H9 (cell line): Measurements from ENCODE around the gene RELB. TPM values are rescaled to one million over a fixed set of nuclear protein-coding genes. Genes with fewer than 3 reads are reported as not detected.

ENCODE experiments used
- DNase-seq: peaks from one replicate; pipeline ENCODE4 v3.0.0-alpha.2; 2017
- H2AFZ ChIP-seq: one replicate; pipeline ENCODE4 v1.6.1; 2013; ENCODE audit warnings: mild to moderate bottlenecking, low read length, control low read depth, moderate library complexity
- H2AK5ac ChIP-seq: 2 replicates; pipeline ENCODE4 v1.6.1; 2013; ENCODE audit warnings: low read length, control low read depth, mixed read lengths; ENCODE audit not compliant: insufficient read length
- H2BK120ac ChIP-seq: one replicate; pipeline ENCODE4 v1.6.1; 2013; ENCODE audit warnings: low read depth, mild to moderate bottlenecking, low read length, control low read depth, inconsistent platforms; ENCODE audit not compliant: poor library complexity, severe bottlenecking
- H2BK12ac ChIP-seq: 2 replicates; pipeline ENCODE4 v1.6.1; 2013; ENCODE audit warnings: low read length, control low read depth, mixed read lengths, low read depth; ENCODE audit not compliant: insufficient read length
- H2BK15ac ChIP-seq: 2 replicates; pipeline ENCODE4 v1.6.1; 2013; ENCODE audit warnings: low read depth, low read length, control low read depth
- H2BK20ac ChIP-seq: one replicate; pipeline ENCODE4 v1.6.1; 2013; ENCODE audit warnings: low read depth, mild to moderate bottlenecking, low read length, control low read depth, inconsistent platforms; ENCODE audit not compliant: poor library complexity, severe bottlenecking
- H2BK5ac ChIP-seq: 2 replicates; pipeline ENCODE4 v1.6.1; 2013; ENCODE audit warnings: low read length, control low read depth, mixed read lengths; ENCODE audit not compliant: insufficient read length
- H3K14ac ChIP-seq: 2 replicates; pipeline ENCODE4 v1.6.1; 2013; ENCODE audit warnings: low read length, control low read depth; ENCODE audit not compliant: insufficient read depth
- H3K18ac ChIP-seq: 2 replicates; pipeline ENCODE4 v1.6.1; 2013; ENCODE audit warnings: low read depth, mild to moderate bottlenecking, mixed read lengths, low read length, control low read depth; ENCODE audit not compliant: insufficient read length
- H3K23ac ChIP-seq: 2 replicates; pipeline ENCODE4 v1.6.1; 2013; ENCODE audit warnings: low read length, control low read depth, mixed read lengths, low read depth; ENCODE audit not compliant: insufficient read length
- H3K23me2 ChIP-seq: 2 replicates; pipeline ENCODE4 v1.6.1; 2013; ENCODE audit warnings: low read depth, mild to moderate bottlenecking, mixed read lengths, low read length, control low read depth; ENCODE audit not compliant: insufficient read length, poor library complexity, severe bottlenecking
- H3K27ac ChIP-seq: 2 replicates; pipeline ENCODE4 v1.5.1; 2013; ENCODE audit warnings: low read length, control low read depth, mixed read lengths, low read depth; ENCODE audit not compliant: insufficient read length
- H3K27me3 ChIP-seq: 2 replicates; pipeline ENCODE4 v1.6.1; 2013; ENCODE audit warnings: low read length, control low read depth, inconsistent platforms; ENCODE audit not compliant: insufficient read depth
- H3K4ac ChIP-seq: 2 replicates; pipeline ENCODE4 v1.6.1; 2013; ENCODE audit warnings: low read depth, mild to moderate bottlenecking, control low read depth, inconsistent platforms, low read length, moderate library complexity
- H3K4me1 ChIP-seq: 2 replicates; pipeline ENCODE4 v1.6.1; 2013; ENCODE audit warnings: low read length, control low read depth, inconsistent platforms; ENCODE audit not compliant: insufficient read depth
- H3K4me2 ChIP-seq: 2 replicates; pipeline ENCODE4 v1.6.1; 2013; ENCODE audit warnings: low read length, control low read depth, mixed read lengths; ENCODE audit not compliant: insufficient read length, insufficient read depth
- H3K56ac ChIP-seq: 2 replicates; pipeline ENCODE4 v1.6.1; 2013; ENCODE audit warnings: low read depth, mild to moderate bottlenecking, mixed read lengths, low read length, control low read depth; ENCODE audit not compliant: insufficient read length
- H3K79me1 ChIP-seq: 2 replicates; pipeline ENCODE4 v1.6.1; 2013; ENCODE audit warnings: low read depth, mild to moderate bottlenecking, moderate library complexity, low read length, control low read depth, inconsistent platforms; ENCODE audit not compliant: insufficient read depth, poor library complexity, severe bottlenecking
- H3K79me2 ChIP-seq: 2 replicates; pipeline ENCODE4 v1.6.1; 2013; ENCODE audit warnings: low read length, control low read depth, inconsistent platforms; ENCODE audit not compliant: insufficient read depth
- H3K9ac ChIP-seq: 2 replicates; pipeline ENCODE4 v1.6.1; 2013; ENCODE audit warnings: low read length, control low read depth, mixed read lengths; ENCODE audit not compliant: insufficient read length; ENCODE audit errors: extremely low read depth
- H3K9me3 ChIP-seq: one replicate; pipeline ENCODE4 v1.6.1; 2013; ENCODE audit warnings: low read depth, low read length, inconsistent platforms; ENCODE audit not compliant: control insufficient read depth
- H3T11ph ChIP-seq: one replicate; pipeline ENCODE4 v1.6.1; 2013; ENCODE audit warnings: mild to moderate bottlenecking, low read length, control low read depth, inconsistent platforms
- H4K20me1 ChIP-seq: one replicate; pipeline ENCODE4 v1.6.1; 2013; ENCODE audit not compliant: control insufficient read depth, insufficient read length, insufficient read depth
- H4K5ac ChIP-seq: 2 replicates; pipeline ENCODE4 v1.6.1; 2013; ENCODE audit warnings: low read depth, mild to moderate bottlenecking, mixed read lengths, low read length, control low read depth; ENCODE audit not compliant: insufficient read length
- H4K8ac ChIP-seq: replicated peaks from 2 replicates; pipeline ENCODE4 v1.6.1; 2013; ENCODE audit warnings: low read length, control low read depth, mixed read lengths, low read depth; ENCODE audit not compliant: insufficient read length
- H4K91ac ChIP-seq: 2 replicates; pipeline ENCODE4 v1.6.1; 2013; ENCODE audit warnings: low read depth, mild to moderate bottlenecking, moderate library complexity, mixed read lengths, low read length, control low read depth; ENCODE audit not compliant: insufficient read length
- H3K27ac Mint-ChIP-seq, 3 experiments: 2 replicates in 2 of 3; 3 replicates in 1 of 3; pipeline ENCODE4 v1.8.0; 2020 to 2021; ENCODE audit warnings: mixed read lengths in 3 of 3, mild to moderate bottlenecking in 1 of 3, moderate library complexity in 1 of 3
- H3K27me3 Mint-ChIP-seq: 2 replicates; pipeline ENCODE4 v1.8.0; 2021; ENCODE audit warnings: low read depth, mild to moderate bottlenecking, moderate library complexity, mixed read lengths
- H3K36me3 Mint-ChIP-seq, 3 experiments: 2 replicates in 2 of 3; 3 replicates in 1 of 3; pipeline ENCODE4 v1.8.0; 2020 to 2021; ENCODE audit warnings: low read depth in 3 of 3, mixed read lengths in 3 of 3; ENCODE audit not compliant: insufficient read depth in 1 of 3
- H3K4me1 Mint-ChIP-seq, 2 experiments: 2 replicates each; pipeline ENCODE4 v1.8.0; 2020; ENCODE audit warnings: mixed read lengths in 2 of 2
- H3K4me3 Mint-ChIP-seq, 2 experiments: 2 replicates in 1 of 2; 3 replicates in 1 of 2; pipeline ENCODE4 v1.8.0; 2020 to 2021; ENCODE audit warnings: mild to moderate bottlenecking in 2 of 2, mixed read lengths in 2 of 2, moderate library complexity in 1 of 2
- H3K9me3 Mint-ChIP-seq, 2 experiments: 2 replicates in 1 of 2; 3 replicates in 1 of 2; pipeline ENCODE4 v1.8.0; 2020; ENCODE audit warnings: mild to moderate bottlenecking in 2 of 2, mixed read lengths in 2 of 2, moderate library complexity in 1 of 2
- WGBS: extraction: QIAGEN DNeasy Blood & Tissue Kit; methylation state at CpG from one replicate; pipeline ENCODE4 v1.1.7; 2013; ENCODE audit warnings: missing lambda C conversion rate, low lambda C conversion rate, mixed read lengths; ENCODE audit not compliant: insufficient read length; ENCODE audit errors: extremely low coverage; 5-methylcytosine and 5-hydroxymethylcytosine counted together
- total RNA-seq: library from RNA; stranded (reverse); gene quantifications from 2 replicates; pipeline ENCODE4 v1.2.1, GENCODE V29; 2021
- TF ChIP-seq, protein P1 (sequence below): fragments of 200-600 bp; sonication (generic); conservative IDR thresholded peaks from 3 replicates; pipeline ENCODE4 v1.8.0; 2021; ENCODE audit warnings: antibody characterized with exemption, mild to moderate bottlenecking

RELB gene
- total RNA-seq, 1 experiment from 2014 or later: 13.7 TPM

- no peak overlapping the region for H2BK15ac ChIP-seq
Observed at GRCh38 chr19:45070861-45071544, 69.7 kb downstream of the RELB start.

More at GRCh38 chr19:45070861-45071544, 69.7 kb downstream of the RELB start:
- no peak overlapping the region for H3K4me3 Mint-ChIP-seq
- no peak overlapping the region for H3K14ac ChIP-seq
- H3K27ac Mint-ChIP-seq: peak overlapping the region; percentile 52 to 72 (median 68); a peak in 2 of 7 replicates
- no peaks in the 10 kb centered on the region for H4K20me1 ChIP-seq
- TF ChIP-seq, protein P1, sequence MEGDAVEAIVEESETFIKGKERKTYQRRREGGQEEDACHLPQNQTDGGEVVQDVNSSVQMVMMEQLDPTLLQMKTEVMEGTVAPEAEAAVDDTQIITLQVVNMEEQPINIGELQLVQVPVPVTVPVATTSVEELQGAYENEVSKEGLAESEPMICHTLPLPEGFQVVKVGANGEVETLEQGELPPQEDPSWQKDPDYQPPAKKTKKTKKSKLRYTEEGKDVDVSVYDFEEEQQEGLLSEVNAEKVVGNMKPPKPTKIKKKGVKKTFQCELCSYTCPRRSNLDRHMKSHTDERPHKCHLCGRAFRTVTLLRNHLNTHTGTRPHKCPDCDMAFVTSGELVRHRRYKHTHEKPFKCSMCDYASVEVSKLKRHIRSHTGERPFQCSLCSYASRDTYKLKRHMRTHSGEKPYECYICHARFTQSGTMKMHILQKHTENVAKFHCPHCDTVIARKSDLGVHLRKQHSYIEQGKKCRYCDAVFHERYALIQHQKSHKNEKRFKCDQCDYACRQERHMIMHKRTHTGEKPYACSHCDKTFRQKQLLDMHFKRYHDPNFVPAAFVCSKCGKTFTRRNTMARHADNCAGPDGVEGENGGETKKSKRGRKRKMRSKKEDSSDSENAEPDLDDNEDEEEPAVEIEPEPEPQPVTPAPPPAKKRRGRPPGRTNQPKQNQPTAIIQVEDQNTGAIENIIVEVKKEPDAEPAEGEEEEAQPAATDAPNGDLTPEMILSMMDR: no peak
- no peak overlapping the region for H2AFZ ChIP-seq
- peaks cover 13 to 23% of the 10 kb centered on the region in 2 experiments for H3K4me1 Mint-ChIP-seq
- H3K9ac ChIP-seq: no peak overlapping the region
- no peak overlapping the region for H3K4ac ChIP-seq
- no peaks in the 10 kb centered on the region for H3K9me3 ChIP-seq
- H3K9me3 Mint-ChIP-seq: no peaks in the 10 kb centered on the region
- H2AK5ac ChIP-seq: no peak overlapping the region
- no peak overlapping the region for H2BK5ac ChIP-seq
- no peak overlapping the region for H2BK120ac ChIP-seq
- H3K27ac ChIP-seq: no peak overlapping the region
- no peak overlapping the region for H3K4me2 ChIP-seq
- no peak overlapping the region for H3K23ac ChIP-seq
- no peaks in the 10 kb centered on the region for H3K79me1 ChIP-seq
- H3K79me2 ChIP-seq: peaks cover 2% of the 10 kb centered on the region; the same call in 1 of the 2 replicates
- no peak overlapping the region for H3K18ac ChIP-seq
- H3T11ph ChIP-seq: no peak overlapping the region
- no CpG with 5 or more reads among the region's 19 CpGs for WGBS
- H3K56ac ChIP-seq: no peak overlapping the region
- H4K91ac ChIP-seq: no peak overlapping the region
- H4K8ac ChIP-seq: no peak overlapping the region
- H4K5ac ChIP-seq: no peak overlapping the region
- H3K27me3 Mint-ChIP-seq: no peaks in the 10 kb centered on the region
- H2BK12ac ChIP-seq: no peak overlapping the region
- no peak overlapping the region for H2BK20ac ChIP-seq
- H3K27me3 ChIP-seq: no peaks in the 10 kb centered on the region
- DNase-seq: no peak
- H3K23me2 ChIP-seq: peaks cover 16% of the 10 kb centered on the region
- peaks cover 28 to 54% (median 48%) of the 10 kb centered on the region in 3 experiments for H3K36me3 Mint-ChIP-seq
- peaks cover 3% of the 10 kb centered on the region; the same call in 1 of the 2 replicates for H3K4me1 ChIP-seq
